ENCODE measurements around the gene KCTD7. TPM values are rescaled to one million over a fixed set of nuclear protein-coding genes. Genes with fewer than 3 reads are reported as not detected.
"Not testable (repeated sequence)": the region's sequence is repeated elsewhere in the genome, so short reads cannot be mapped to it uniquely, and the experiment has no call there.

Gene KCTD7
- total and polyA plus RNA-seq, 7 donors: 3.2 to 23.3 (median 15.3) TPM

DNA sequence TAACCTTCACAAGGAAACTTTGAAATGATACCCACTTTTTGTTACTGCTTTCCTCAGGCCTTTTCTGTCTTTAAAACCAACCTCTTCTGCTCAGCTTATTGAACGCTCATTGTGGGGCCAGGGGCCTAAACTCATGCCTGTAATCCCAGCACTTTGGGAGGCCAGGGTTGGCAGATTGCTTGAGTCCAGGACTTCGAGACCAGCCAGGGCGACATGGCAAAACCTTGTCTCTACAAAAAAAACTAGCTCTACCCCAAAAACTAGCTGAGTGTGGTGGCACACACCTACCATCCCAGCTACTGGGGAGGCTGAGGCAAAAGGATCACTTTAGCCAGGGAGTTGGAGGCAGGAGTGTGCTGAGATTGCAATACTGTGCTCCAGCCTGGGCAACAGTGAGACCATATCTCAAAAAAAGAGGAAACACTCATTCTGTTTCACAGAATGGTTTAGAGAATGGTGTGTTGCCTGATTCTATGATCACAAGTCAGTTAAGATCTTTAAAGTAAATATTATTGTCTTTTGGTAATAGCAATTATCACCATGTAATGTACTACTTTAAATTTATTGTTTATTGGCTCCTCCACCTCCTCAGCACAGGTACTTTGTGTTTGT, 51.1 kb downstream of the KCTD7 start:
- Histone ChIP-seq H3K27me3 (no peaks in the 10 kb centered on the region), H3K4me1 (peaks cover 0 to 25% (median 17%) of the 10 kb centered on the region in 4 donors), H3K9me3 (no peaks in the 10 kb centered on the region), H3K27ac (no peak overlapping the region), H3K4me3 (no peak overlapping the region), H3K36me3 (no peaks in the 10 kb centered on the region)
- 86 to 96% methylated on average over 3 of the region's 3 CpGs for WGBS, 2 donors
- TF ChIP-seq EP300 (IDR thresholded peaks at IDR 0.05) (no peak), POLR2AphosphoS5 (IDR thresholded peaks at IDR 0.05) (no peak), POLR2A (IDR thresholded peaks at IDR 0.05) (no peak)
- TF ChIP-seq, protein P1, sequence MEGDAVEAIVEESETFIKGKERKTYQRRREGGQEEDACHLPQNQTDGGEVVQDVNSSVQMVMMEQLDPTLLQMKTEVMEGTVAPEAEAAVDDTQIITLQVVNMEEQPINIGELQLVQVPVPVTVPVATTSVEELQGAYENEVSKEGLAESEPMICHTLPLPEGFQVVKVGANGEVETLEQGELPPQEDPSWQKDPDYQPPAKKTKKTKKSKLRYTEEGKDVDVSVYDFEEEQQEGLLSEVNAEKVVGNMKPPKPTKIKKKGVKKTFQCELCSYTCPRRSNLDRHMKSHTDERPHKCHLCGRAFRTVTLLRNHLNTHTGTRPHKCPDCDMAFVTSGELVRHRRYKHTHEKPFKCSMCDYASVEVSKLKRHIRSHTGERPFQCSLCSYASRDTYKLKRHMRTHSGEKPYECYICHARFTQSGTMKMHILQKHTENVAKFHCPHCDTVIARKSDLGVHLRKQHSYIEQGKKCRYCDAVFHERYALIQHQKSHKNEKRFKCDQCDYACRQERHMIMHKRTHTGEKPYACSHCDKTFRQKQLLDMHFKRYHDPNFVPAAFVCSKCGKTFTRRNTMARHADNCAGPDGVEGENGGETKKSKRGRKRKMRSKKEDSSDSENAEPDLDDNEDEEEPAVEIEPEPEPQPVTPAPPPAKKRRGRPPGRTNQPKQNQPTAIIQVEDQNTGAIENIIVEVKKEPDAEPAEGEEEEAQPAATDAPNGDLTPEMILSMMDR (IDR thresholded peaks at IDR 0.05): no peak
- peak; percentile 34 for DNase-seq
- intact Hi-C loops (cut with DNase I): loop anchor here (2.0 to 10.0 kb wide), 3 partner anchors 25 to 165 kb away; no protein-coding TSS in a partner anchor

DNA sequence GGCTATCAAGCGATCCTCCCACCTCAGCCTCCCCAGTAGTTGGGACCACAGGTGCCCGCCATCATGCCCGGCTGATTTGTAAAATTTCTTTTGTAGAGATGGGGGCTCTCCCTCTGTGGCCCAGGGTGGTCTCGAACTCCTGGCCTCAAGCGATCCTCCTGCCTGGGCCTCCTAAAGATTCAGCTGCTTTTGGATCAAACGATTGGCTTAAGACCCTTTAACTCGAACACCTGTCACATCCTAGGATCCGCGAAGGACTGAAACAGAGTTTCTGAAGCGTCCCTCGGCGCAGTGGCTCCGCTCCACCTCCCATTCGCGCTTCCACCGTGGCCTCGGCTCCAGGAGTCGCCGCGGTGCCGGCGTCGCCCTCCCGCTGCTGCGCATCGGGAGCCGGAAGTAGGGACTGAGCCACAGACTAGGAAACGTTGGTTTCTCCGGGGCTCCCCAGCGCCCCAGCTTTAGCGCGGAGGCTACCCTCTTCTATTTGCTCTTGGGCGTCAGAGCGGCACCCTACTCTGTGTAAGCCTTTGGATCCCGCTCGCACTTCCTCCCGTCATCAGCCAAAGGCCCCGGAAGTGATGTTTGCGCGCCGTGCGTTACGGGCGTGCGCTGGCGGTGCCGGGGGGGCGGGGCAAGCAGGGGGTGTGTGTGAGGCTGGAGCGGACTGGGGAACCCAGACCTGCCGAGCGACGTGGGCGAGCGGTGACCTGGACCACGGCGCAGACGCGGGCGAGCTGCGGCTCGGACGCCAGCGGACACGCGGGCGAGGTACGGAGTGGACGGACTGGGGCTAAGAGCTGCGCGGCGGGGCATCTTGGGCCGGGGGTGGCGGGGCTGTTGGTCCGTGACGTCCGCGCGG, 53.0 kb downstream of the KCTD7 start:
- no peaks in the 10 kb centered on the region for H3K9me3 ChIP-seq
- peaks cover 0 to 25% (median 17%) of the 10 kb centered on the region in 4 donors for H3K4me1 ChIP-seq
- 3% methylated on average over 78 of the region's 78 CpGs for WGBS, 2 donors
- H3K36me3 ChIP-seq: no peaks in the 10 kb centered on the region
- H3K4me3 ChIP-seq: peak overlapping the region; percentile 77 to 96 (median 92)
- TF ChIP-seq, protein P1 (IDR thresholded peaks at IDR 0.05): no peak
- TF ChIP-seq EP300 (IDR thresholded peaks at IDR 0.05): peak in 1 of 4 donors; percentile 76
- TF ChIP-seq POLR2A (IDR thresholded peaks at IDR 0.05): peak; percentile 97 to 98
- peak; percentile 99 to 100 (median 99) for TF ChIP-seq POLR2AphosphoS5 (IDR thresholded peaks at IDR 0.05)
- peak overlapping the region; percentile 98 to 99 (median 98) for H3K27ac ChIP-seq
- no peaks in the 10 kb centered on the region for H3K27me3 ChIP-seq
- intact Hi-C loops (cut with DNase I): loop anchor here (1.0 to 10.0 kb wide), 6 partner anchors 27 to 189 kb away; partner anchors contain the start of genes KCTD7 and RABGEF1
- peak; percentile 99 for DNase-seq

DNA sequence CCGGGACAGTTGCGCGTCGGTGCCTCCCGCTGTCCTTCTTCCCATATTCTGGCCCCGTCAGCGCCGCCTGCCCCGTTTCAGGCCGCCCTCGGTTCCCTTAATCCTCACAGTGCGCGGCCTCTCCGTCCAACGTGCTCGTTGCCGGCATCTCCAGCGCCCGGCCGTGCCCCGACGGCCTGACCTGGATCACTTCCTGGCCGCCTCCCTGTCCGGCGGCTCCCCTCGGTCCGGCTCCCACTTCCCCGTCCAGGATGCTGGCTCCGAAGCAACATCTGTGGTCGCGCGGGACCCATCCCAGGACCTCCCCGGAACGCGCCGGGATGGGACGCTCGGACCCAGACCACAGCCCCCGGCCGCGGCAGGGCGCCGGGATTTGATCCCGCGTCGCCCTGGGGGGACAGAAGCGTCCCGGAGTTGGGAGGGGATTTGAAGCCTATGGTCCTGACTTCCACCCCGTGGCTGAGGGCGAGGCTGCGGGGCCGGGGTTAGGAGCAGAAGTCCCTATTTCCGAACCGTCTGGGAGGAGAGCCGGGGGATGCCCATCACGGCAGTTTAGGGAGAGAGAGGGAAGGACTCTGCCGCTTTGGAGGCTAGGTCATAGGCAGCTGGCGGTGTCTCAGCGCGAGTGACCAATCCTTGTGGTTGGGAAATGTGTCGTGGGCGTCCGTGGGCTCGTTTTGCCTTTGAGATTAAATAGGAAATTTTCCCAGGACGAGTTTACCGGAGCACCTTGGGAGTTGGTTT, 53.8 kb downstream of the KCTD7 start:
- Histone ChIP-seq H3K9me3 (no peaks in the 10 kb centered on the region), H3K27ac (peak overlapping the region; percentile 98 to 99 (median 98)), H3K4me3 (peak overlapping the region; percentile 77 to 96 (median 92)), H3K27me3 (no peaks in the 10 kb centered on the region), H3K4me1 (peaks cover 0 to 25% (median 17%) of the 10 kb centered on the region in 4 donors), H3K36me3 (no peaks in the 10 kb centered on the region)
- intact Hi-C loops (cut with DNase I): loop anchor here (1.0 to 10.0 kb wide), 5 partner anchors 54 to 190 kb away; partner anchors contain the start of genes KCTD7 and RABGEF1
- no peak for TF ChIP-seq EP300 (IDR thresholded peaks at IDR 0.05)
- no peak for TF ChIP-seq POLR2A (IDR thresholded peaks at IDR 0.05)
- no peak for TF ChIP-seq POLR2AphosphoS5 (IDR thresholded peaks at IDR 0.05)
- TF ChIP-seq, protein P1 (IDR thresholded peaks at IDR 0.05): no peak
- WGBS, 2 donors: 4 to 5% methylated on average over 66 of the region's 66 CpGs
- peak; percentile 74 for DNase-seq

- H3K27me3 ChIP-seq, H3K9me3 ChIP-seq, H3K36me3 ChIP-seq: not testable (repeated sequence)
- Histone ChIP-seq H3K4me3 (peak overlapping the region; percentile 77 to 96 (median 92)), H3K4me1 (peaks cover 0 to 25% (median 17%) of the 10 kb centered on the region in 4 donors), H3K27ac (peak overlapping the region; percentile 98 to 99 (median 98))
- 78 to 84% methylated on average over 10 of the region's 10 CpGs for WGBS, 2 donors
- DNase-seq: peak; percentile 54
- intact Hi-C loops (cut with DNase I): loop anchor here (2.0 to 10.0 kb wide), 4 partner anchors 54 to 190 kb away; partner anchors contain the start of gene KCTD7
Observed at GRCh38 chr7:66683094-66683769, 54.6 kb downstream of the KCTD7 start.

Data from sigmoid colon (tissue), 7 donors.